GM19240 (cell line): ENCODE data around the gene EIF1AD.
"Not testable (repeated sequence)": the region's sequence is repeated elsewhere in the genome, so short reads cannot be mapped to it uniquely, and the experiment has no call there.

Experiments used
- DNase-seq: peaks from one replicate; pipeline ENCODE4 v3.0.0; 2011; ENCODE audit warnings: low spot score; ENCODE audit not compliant: insufficient read length

The EIF1AD gene

DNA sequence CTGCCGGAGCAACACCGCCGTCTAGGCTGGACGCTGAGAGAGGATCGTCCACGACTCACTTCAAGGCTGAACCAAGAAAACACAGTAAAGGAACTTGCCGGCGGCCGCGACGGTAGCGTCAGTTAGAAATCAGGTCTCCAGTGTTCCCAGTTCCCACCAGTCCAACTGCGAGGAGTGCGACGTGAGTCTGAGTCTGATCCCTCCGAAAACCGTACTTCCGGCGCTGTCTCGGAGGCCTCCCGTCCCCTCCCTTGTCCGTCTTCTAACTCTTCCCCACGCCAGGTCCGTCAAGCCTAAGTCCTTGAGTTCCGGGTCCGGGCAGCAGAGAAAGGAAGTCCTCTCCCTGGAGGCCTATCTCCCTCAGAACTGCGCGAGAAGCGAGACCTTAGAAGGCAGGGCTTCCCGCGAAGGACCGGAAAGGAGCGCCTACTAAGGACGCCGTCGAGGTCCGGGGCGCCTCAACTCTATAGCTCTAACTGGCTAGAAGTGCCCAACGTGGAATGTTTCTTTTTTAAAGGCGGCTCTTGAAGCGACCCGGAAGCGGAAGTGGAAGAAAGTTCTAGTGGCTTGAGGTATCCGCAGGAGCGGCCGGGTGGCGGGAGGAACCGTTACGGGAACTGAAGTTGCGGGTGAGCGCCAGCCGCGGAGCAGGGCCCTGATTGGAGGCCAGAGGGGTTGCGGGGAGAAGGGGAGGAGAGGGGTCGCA is at the start of gene EIF1AD, which contains the start of gene BANF1:
TSS of gene EIF1AD (minus strand) at position 216 of the 706 bp plus-strand sequence. CDS start 1,768 bp downstream, outside the sequence.
TSS of gene BANF1 (plus strand) at position 562 of the 706 bp plus-strand sequence. CDS start 748 bp downstream, outside the sequence.
- peak; percentile 91 for DNase-seq

DNA sequence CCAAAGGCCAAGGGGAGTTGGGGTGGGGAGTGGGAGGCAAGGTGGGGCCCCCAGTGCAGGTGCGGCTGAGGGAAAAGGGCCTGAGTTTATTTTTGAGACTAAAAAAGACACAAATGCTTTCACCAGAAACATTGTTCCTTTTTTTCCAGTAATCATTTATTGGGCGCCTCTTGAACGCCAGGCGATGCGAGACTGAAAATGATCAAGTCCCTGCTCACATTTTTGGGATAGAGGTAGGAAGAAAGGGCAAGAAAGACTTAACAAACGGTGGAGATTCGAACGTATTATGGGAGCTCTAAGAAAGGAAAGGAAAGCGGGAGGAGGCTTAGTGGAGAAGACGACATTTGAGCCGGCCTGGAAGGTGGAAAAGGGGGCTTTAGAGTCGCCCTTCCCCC is 49.4 kb upstream of the EIF1AD start:
- no peak for DNase-seq

- no peak for DNase-seq
Measured at GRCh38 chr11:66050581-66051231, 48.7 kb upstream of the EIF1AD start.

DNA sequence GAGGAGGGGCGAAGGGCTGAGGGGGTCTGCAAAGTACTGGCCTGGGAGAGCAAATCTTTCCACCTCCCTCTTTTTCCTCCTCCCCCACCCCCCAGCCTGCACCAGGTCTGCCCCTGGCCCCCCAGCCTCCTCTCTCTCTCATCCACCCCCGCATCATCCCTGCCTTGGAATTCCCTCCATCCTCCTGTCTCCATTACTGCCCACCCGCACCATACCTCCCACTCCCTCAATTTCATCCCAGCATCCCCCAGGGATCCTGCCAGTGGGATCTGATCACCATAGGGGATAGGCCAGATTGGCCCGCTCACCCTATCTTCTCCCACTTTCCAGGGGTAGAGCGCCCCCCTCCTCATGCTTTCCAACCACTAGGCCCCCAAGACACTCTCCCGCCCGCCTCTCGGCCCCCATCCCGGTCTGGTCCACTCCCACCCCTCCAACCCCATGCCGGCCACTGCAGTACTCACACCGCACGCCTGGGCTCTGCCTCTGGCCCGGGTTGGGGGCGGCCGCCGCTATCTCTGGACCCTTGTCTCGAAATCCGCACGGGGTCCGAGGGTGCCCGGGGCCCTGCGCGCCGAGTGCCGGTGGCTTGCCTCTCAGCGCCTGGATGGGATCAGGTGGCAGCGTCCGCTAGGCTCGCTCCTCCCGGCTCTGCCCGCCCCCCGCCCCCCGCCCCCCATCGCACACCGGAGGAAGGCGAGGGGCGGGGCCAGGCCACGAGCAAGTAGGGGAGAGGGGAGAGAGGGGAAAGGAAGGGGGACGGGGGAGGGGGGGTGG is 46.8 kb upstream of the EIF1AD start, which contains the start of gene GAL3ST3:
TSS of gene GAL3ST3 (minus strand) at position 615 of the 777 bp plus-strand sequence. CDS start 3,746 bp downstream, outside the sequence.
- no peak for DNase-seq

DNA sequence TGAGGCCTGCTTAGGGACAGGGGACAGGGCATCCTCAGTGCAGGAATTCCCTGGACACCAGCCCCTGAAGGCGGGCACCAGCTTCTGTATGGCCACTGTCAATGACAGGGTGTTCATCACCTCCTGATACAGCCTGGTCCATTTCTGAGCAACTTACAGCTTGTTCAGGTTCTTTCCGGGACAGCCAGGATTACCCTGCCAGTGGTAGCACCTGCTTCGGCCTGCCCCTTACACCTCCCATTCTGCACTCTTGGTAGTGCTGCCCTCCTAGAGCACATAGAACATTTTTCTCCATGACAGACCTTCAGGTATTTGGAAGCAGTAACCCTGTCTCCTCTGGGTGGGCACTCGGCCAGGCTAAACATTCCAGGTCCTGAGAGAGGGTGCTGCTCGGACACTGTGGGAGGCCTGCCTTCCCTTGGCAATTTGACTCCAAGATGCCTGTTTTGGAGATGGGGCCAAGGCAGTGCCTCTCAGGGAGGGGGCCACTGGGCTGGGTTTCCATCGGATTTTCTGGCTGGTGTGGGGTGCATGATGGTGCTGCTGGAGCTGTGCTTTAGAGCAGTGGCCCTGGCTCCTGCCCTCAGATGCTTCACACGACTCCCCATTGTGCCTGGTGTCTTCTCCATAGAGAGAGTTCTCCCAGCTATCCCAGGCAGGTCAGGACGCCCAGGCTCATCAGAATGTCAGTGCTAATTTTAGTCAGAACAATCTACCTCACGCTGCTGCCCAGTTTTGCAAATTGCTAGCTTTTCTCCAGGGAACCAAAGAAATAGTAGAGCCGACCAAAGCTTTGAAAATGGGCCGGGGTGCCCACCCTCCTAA is 45.8 kb upstream of the EIF1AD start:
- DNase-seq: no peak

- DNase-seq: no peak
Measured at GRCh38 chr11:66046901-66047300, 44.9 kb upstream of the EIF1AD start.

GRCh38 chr11:66045177-66045639 is 43.3 kb upstream of the EIF1AD start:
- peak; percentile 95 for DNase-seq

DNA sequence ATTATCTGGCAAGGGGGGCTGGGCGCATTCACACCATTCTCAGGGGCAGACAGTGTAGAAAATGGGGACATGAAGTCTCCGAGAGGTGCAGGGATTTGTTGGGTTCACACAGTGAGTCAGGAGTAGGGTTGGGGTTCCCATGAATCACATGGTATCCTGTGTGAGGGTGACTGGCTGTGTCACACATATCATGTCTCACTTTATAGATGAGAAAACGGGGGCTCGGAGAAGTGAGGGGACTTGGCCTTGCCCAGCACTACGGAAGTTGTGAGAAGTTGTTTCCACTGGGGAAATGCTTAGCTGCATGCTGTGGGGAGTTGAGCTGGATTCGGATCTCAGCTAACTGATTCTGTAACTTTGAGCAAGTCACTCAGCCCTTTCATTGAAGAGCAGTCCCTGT is 42.8 kb upstream of the EIF1AD start:
- no peak for DNase-seq

- DNase-seq: no peak
Measured at GRCh38 chr11:66042996-66043906, 41.3 kb upstream of the EIF1AD start.

- no peak for DNase-seq
Measured at GRCh38 chr11:66042227-66042995, 40.5 kb upstream of the EIF1AD start.

DNA sequence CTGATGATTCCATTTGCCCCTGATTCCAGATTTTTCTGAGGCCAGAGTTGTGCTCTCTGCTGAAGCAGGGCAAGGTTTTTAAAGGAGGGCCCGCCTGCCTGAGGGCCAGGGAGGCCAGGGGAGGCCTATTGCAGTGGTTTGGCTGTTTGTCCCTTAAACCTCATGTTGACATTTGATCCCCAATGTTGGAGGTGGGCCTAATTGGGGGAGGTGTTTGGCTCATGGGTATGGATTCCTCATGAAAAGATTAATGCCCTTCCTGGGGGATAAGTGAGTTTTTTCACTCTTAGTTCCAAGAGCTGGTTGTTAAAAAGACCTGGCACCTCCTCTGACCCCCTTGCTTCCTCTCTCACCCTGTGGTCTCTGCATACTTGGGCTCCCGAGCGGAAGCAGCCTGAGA is 37.8 kb upstream of the EIF1AD start:
- no peak for DNase-seq

DNA sequence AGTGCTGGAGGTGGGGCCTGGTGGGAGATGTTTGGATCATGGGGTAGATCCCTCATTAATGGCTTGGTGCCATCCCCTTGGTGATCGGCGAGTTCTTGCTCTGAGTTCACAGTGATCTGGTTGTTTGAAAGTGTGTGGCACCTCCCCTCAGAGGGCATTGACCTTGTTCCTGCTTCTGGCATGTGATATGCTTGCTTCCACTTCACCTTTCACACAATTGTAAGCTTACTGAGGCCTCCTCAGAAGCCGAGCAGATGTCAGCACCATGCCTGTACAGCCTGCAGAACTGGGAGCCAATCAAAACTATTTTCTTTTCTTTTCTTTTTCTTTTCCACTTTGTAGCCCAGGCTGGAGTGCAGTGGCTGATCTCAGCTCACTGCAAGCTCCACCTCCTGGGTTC is 35.4 kb upstream of the EIF1AD start:
- no peak for DNase-seq

- DNase-seq: no peak
Measured at GRCh38 chr11:66036334-66036710, 34.4 kb upstream of the EIF1AD start.

DNA sequence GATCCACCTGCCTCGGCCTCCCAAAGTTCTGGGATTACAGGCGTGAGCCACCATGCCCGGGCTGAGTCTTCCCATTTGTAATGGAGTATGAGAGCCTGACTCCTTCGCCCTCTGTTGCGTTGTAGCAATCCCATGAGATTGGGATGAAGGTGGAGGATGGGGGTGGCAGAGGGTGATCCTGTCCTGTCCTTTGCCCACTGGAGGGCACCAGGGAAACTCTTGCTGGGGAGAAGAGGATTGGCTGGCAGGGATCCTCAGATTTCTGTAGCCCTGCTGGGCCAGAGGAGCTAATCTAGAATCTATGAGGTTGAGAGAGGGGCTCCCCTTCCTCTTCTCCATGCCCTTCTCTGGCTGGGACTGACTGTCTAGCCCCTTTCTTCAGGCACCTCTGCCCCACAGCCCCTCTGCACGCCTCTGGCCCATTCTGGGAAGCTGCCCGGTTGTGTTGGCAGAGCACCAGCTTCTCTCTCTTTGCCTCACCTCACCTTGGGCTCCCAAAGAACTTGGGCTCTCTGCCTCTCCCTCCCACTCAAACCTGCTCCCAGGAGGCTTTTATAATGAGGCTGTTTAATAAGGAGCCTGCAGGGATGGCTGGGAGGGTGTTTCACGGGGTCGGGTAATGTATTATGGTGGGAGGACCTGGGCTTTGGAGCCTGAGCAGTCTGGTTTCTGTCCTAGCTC is 33.8 kb upstream of the EIF1AD start:
- no peak for DNase-seq

- DNase-seq: no peak
Measured at GRCh38 chr11:66032957-66033735, 31.2 kb upstream of the EIF1AD start.

- no peak for DNase-seq
Measured at GRCh38 chr11:66026017-66026529, 24.1 kb upstream of the EIF1AD start, which contains the start of gene CATSPER1. CATSPER1 (minus strand) TSS chr11:66026479; CDS start chr11:66026379, 100 bp downstream.

DNA sequence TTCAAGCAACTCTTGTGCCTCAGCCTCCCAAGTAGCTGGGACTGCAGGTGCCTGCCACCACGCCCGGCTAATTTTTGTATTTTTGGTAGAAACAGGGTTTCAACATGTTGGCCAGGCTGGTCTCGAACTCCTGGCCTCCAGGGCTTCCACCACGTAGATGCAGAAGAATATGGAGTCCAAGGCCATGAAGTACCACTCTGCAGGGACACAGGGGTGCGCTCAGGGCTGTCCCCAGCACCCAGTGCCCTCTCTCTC is 21.2 kb upstream of the EIF1AD start:
- DNase-seq: not testable (repeated sequence)
